H1 (cell line): ENCODE data around the gene KRTAP19-2.

Experiments
- BACH1 ChIP-seq: IDR thresholded peaks from 2 replicates; pipeline ENCODE4 v1.6.1; 2012; ENCODE audit warnings: low read length, improper control_type of control experiment
- CBX5 ChIP-seq: fragments of 300-800, 300-1000 bp; sonication (generic); IDR thresholded peaks from 2 replicates; pipeline ENCODE4 v1.7.1; 2016; ENCODE audit warnings: antibody characterized with exemption, low read length, low read depth
- CHD2 ChIP-seq: IDR thresholded peaks from 2 replicates; pipeline ENCODE4 v1.6.1; 2012; ENCODE audit warnings: low read length, improper control_type of control experiment
- CREB1 ChIP-seq: IDR thresholded peaks from 2 replicates; pipeline ENCODE4 v1.6.1; 2012; ENCODE audit warnings: inconsistent platforms
- EP300 ChIP-seq, 2 experiments: IDR thresholded peaks; 1 replicate in 1 of 2; 2 replicates in 1 of 2; pipeline ENCODE4 v1.6.1; 2011 to 2012; ENCODE audit warnings: low read depth in 2 of 2, low read length in 2 of 2, mild to moderate bottlenecking in 2 of 2, borderline replicate concordance in 1 of 2, inconsistent platforms in 1 of 2, moderate library complexity in 1 of 2
- EZH2 ChIP-seq: fragments of 200-600 bp; sonication (generic); IDR thresholded peaks from 2 replicates; pipeline ENCODE4 v1.7.1; 2012; ENCODE audit warnings: low read depth, mild to moderate bottlenecking, moderate library complexity, low read length, inconsistent platforms; ENCODE audit not compliant: severe bottlenecking
- HDAC6 ChIP-seq: IDR thresholded peaks from one replicate; pipeline ENCODE4 v1.7.1; 2012; ENCODE audit warnings: low read depth, mild to moderate bottlenecking, inconsistent platforms, low read length, moderate library complexity
- JUND ChIP-seq: IDR thresholded peaks from 2 replicates; pipeline ENCODE4 v1.6.1; 2011; ENCODE audit warnings: mild to moderate bottlenecking, improper control_type of control experiment, low read length
- POLR2A ChIP-seq, 2 experiments: IDR thresholded peaks; 1 replicate in 1 of 2; 2 replicates in 1 of 2; pipeline ENCODE4 v1.6.1; 2011; ENCODE audit warnings: low read depth in 2 of 2, low read length in 2 of 2, mild to moderate bottlenecking in 2 of 2; ENCODE audit errors: control extremely low read depth in 1 of 2
- POLR2AphosphoS5 ChIP-seq: IDR thresholded peaks from 2 replicates; pipeline ENCODE4 v1.6.1; 2011; ENCODE audit warnings: low read depth, low read length
- RFX5 ChIP-seq: IDR thresholded peaks from 2 replicates; pipeline ENCODE4 v1.6.1; 2011; ENCODE audit warnings: low read depth, low read length, improper control_type of control experiment, borderline replicate concordance
- SAP30 ChIP-seq: fragments of 300-600 bp; sonication (generic); IDR thresholded peaks from 2 replicates; pipeline ENCODE4 v1.7.1; 2012; ENCODE audit warnings: low read length, moderate library complexity, mild to moderate bottlenecking, inconsistent platforms; ENCODE audit not compliant: insufficient read depth, insufficient replicate concordance
- TF ChIP-seq, protein P1 (sequence below), 3 experiments: IDR thresholded peaks; 1 replicate in 2 of 3; 2 replicates in 1 of 3; pipeline versions ENCODE4 v1.5.1 to v1.6.1; 2011; ENCODE audit warnings: low read length in 3 of 3, mild to moderate bottlenecking in 3 of 3, inconsistent platforms in 2 of 3, low read depth in 1 of 3, moderate library complexity in 1 of 3; ENCODE audit not compliant: insufficient read depth in 1 of 3; ENCODE audit errors: control extremely low read depth in 1 of 3
- TF ChIP-seq, protein P2 (sequence below): IDR thresholded peaks from 2 replicates; pipeline ENCODE4 v1.6.1; 2012; ENCODE audit warnings: inconsistent platforms

- TF ChIP-seq POLR2A (IDR thresholded peaks at IDR 0.05; ENCODE audit: control extremely low read depth in 1 of 2, low read depth in 2 of 2, low read length in 2 of 2) (no peak), EP300 (IDR thresholded peaks at IDR 0.05; ENCODE audit: borderline replicate concordance in 1 of 2, low read depth in 2 of 2, low read length in 2 of 2) (no peak), SAP30 (no peak), HDAC6 (no peak), JUND (no peak), CHD2 (no peak), RFX5 (no peak), CBX5 (no peak), CREB1 (no peak), BACH1 (no peak), POLR2AphosphoS5 (no peak), EZH2 (no peak)
- TF ChIP-seq, protein P1, sequence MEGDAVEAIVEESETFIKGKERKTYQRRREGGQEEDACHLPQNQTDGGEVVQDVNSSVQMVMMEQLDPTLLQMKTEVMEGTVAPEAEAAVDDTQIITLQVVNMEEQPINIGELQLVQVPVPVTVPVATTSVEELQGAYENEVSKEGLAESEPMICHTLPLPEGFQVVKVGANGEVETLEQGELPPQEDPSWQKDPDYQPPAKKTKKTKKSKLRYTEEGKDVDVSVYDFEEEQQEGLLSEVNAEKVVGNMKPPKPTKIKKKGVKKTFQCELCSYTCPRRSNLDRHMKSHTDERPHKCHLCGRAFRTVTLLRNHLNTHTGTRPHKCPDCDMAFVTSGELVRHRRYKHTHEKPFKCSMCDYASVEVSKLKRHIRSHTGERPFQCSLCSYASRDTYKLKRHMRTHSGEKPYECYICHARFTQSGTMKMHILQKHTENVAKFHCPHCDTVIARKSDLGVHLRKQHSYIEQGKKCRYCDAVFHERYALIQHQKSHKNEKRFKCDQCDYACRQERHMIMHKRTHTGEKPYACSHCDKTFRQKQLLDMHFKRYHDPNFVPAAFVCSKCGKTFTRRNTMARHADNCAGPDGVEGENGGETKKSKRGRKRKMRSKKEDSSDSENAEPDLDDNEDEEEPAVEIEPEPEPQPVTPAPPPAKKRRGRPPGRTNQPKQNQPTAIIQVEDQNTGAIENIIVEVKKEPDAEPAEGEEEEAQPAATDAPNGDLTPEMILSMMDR (IDR thresholded peaks at IDR 0.05; ENCODE audit: control extremely low read depth in 1 of 3, insufficient read depth in 1 of 3, low read depth in 1 of 3, low read length in 3 of 3), result no peak
- TF ChIP-seq, protein P2, sequence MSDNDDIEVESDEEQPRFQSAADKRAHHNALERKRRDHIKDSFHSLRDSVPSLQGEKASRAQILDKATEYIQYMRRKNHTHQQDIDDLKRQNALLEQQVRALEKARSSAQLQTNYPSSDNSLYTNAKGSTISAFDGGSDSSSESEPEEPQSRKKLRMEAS, result no peak
Measured at GRCh38 chr21:30439975-30440374, 47.3 kb downstream of the KRTAP19-2 start, which contains the start of gene KRTAP15-1.
